ENCODE results near the gene INPP5B.

GRCh38 chr1:37851262-37851661, 95.6 kb downstream of the INPP5B start:
- TF ChIP-seq CTCF (conservative IDR thresholded peaks at IDR 0.05 in 1 of 2, IDR thresholded peaks at IDR 0.05 in 1 of 2; ENCODE audit: extremely low read depth in 1 of 2, insufficient read depth in 1 of 2, low read depth in 1 of 2, low read length in 2 of 2) (no peak), EZH2 (IDR thresholded peaks at IDR 0.05; ENCODE audit: borderline replicate concordance, low read length) (no peak)
